Body of pancreas (tissue), 4 donors: Measurements from ENCODE around the gene THSD4.

Experiments
- CTCF ChIP-seq, 7 experiments: fragments of 450-650 bp in 4 of 7; fragments of 200-600 bp in 3 of 7; sonication (generic) in 3 of 7; IDR thresholded peaks; one replicate each; pipeline ENCODE4 v1.5.1; 2016 to 2019; ENCODE audit warnings: antibody characterized with exemption in 7 of 7
- POLR2A ChIP-seq, 3 donors: fragments of 450-650 bp; IDR thresholded peaks; one replicate each; pipeline ENCODE4 v1.6.1; 2016; ENCODE audit warnings: antibody characterized with exemption in 3 of 3, mild to moderate bottlenecking in 2 of 3

GRCh38 chr15:71812966-71813722 is 697.9 kb downstream of the THSD4 start:
- no peak for TF ChIP-seq POLR2A (IDR thresholded peaks at IDR 0.05)
- TF ChIP-seq CTCF (IDR thresholded peaks at IDR 0.05): no peak
